NCI-H1694 (cell line): Measurements from ENCODE around the gene ZIK1.

ENCODE experiments used
- DNase-seq: peaks from one replicate; lab custom pipeline; 2025; lab: John Stamatoyannopoulos, UW

ZIK1 gene

GRCh38 chr19:57611113-57611512 is 27.2 kb downstream of the ZIK1 start:
- DNase-seq: no peak

GRCh38 chr19:57613941-57614743 is 30.2 kb downstream of the ZIK1 start, which contains the start of gene ZNF134:
TSS of gene ZNF134 (plus strand) at chr19:57614242. CDS start at chr19:57619469, 5,227 bp downstream.
- DNase-seq: peak; percentile 87

- DNase-seq: no peak
Observed at GRCh38 chr19:57615346-57615745, 31.4 kb downstream of the ZIK1 start.

GRCh38 chr19:57620673-57621348 is 36.9 kb downstream of the ZIK1 start:
- DNase-seq: no peak

DNA sequence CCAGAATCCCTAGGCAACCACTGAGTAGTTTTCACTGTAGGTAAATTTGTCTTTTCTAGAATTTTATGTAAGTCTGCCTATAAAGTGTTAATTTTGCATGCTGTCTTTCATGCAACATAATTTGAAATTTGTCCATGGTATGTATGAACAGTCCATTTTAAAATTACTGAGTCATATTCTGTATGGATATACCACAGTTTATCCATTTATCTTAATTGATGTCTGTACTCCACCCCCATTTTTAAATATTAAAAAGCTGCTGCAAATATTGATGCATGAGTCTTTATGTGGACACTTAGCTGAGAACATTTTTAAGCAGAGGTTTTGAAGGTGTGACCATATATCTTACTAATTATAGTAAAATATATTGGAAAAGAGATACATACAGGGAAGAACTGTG is 39.1 kb downstream of the ZIK1 start:
- no peak for DNase-seq

- DNase-seq: peak; percentile 89
Observed at GRCh38 chr19:57632987-57633831, 49.3 kb downstream of the ZIK1 start, which contains the start of gene ZNF211. TSS of gene ZNF211 (plus strand) at chr19:57633168. CDS start at chr19:57633347, 179 bp downstream.

DNA sequence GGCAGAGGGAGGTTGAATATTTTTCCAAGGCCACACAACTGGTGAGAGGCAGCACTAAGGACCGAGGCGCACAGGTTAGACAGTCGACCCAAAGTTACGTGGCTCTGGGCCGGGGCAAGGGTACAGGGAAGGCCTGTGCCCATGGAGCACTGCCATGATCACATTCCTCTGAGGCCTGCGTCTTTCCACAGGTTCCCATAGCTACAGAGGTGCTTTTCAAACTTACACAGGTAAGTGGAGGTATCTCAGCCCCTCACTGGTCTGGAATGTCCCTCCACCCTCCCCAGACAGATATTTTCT is 49.8 kb downstream of the ZIK1 start:
- DNase-seq: no peak

- no peak for DNase-seq
Observed at GRCh38 chr19:57637379-57637778, 53.4 kb downstream of the ZIK1 start.

DNA sequence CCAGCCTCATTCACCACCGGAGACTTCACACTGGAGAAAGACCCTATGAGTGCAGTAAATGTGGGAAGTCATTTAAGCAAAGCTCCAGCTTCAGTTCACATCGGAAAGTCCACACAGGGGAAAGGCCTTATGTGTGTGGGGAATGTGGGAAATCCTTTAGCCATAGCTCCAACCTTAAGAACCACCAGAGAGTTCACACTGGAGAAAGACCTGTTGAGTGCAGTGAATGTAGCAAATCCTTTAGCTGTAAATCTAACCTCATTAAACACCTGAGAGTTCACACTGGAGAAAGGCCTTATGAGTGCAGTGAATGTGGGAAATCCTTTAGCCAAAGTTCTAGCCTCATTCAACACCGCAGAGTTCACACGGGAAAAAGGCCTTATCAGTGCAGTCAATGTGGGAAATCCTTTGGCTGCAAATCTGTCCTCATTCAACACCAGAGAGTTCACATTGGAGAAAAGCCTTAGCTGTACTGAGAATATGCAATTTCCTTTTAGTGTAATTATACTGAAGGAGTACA is 57.8 kb downstream of the ZIK1 start:
- DNase-seq: no peak

- no peak for DNase-seq
Observed at GRCh38 chr19:57642396-57643046, 58.6 kb downstream of the ZIK1 start.
